ENCODE measurements around the gene ARFGEF2. TPM values are rescaled to one million over a fixed set of nuclear protein-coding genes. Genes with fewer than 3 reads are reported as not detected.

ARFGEF2 gene
- total RNA-seq, 2 donors from 2014 or later: 31.5 to 46.5 TPM

DNA sequence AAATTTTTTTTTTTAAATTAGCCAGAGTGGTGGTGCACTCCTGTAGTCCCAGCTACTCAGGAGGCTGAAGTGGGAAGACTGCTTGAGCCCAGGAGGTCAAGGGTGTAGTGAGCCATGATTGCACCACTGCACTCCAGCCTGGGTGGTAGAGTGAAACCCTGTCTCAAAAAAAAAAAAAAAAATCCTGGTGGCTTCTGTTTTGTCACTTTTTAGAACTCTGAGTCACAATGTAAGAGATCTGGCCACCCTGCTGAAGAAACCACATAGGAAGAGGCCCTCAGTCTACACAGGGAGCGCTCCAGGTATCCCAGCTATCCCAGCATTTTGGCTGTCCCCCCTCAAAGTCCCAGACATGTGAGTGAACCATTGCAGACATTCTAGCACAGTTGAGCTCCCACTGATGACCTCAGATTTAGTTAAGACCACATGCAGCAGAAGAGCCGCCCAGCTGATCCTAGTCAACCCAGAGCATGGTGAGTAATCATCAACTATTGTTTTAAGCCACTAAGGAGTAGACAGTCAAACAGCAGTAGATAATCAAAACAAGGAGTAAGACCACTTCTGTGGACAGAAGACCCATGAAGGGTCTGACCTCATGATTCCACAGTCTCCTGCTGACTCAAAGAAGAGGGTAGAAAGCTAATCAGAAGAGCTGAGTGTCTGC is 12.7 kb upstream of the ARFGEF2 start:
- Histone ChIP-seq H3K4me1 (peaks cover 0 to 5% of the 10 kb centered on the region in 2 donors), H3K27ac (no peak overlapping the region), H3K4me3 (no peak overlapping the region), H3K9me3 (peaks cover 0 to 9% of the 10 kb centered on the region in 2 donors), H3K36me3 (no peaks in the 10 kb centered on the region), H3K27me3 (no peaks in the 10 kb centered on the region)
- DNase-seq (ENCODE audit: low spot score): no peak
- TF ChIP-seq, protein P1, sequence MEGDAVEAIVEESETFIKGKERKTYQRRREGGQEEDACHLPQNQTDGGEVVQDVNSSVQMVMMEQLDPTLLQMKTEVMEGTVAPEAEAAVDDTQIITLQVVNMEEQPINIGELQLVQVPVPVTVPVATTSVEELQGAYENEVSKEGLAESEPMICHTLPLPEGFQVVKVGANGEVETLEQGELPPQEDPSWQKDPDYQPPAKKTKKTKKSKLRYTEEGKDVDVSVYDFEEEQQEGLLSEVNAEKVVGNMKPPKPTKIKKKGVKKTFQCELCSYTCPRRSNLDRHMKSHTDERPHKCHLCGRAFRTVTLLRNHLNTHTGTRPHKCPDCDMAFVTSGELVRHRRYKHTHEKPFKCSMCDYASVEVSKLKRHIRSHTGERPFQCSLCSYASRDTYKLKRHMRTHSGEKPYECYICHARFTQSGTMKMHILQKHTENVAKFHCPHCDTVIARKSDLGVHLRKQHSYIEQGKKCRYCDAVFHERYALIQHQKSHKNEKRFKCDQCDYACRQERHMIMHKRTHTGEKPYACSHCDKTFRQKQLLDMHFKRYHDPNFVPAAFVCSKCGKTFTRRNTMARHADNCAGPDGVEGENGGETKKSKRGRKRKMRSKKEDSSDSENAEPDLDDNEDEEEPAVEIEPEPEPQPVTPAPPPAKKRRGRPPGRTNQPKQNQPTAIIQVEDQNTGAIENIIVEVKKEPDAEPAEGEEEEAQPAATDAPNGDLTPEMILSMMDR (IDR thresholded peaks at IDR 0.05): no peak

DNA sequence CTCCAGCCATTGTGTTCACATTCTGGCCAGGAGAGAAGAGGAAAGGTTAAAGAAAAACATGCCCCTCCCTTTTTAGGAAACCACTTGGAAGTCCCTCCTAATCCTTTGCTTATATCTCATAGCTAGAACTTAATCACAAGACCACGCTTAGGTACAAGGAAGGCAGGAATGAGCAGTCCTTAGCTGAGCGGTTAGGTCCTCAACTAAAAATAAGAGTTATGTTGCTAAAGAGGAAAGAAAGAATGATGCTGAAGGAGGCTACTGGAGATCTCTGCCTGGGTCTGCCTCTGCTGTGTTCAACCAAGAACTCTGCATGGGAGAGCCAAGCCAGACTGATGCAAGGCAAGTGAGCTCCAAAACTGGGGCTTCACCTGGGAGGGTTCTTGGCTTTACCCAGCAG is 11.6 kb upstream of the ARFGEF2 start:
- H3K9me3 ChIP-seq: peaks cover 0 to 9% of the 10 kb centered on the region in 2 donors
- H3K27ac ChIP-seq: no peak overlapping the region
- no peaks in the 10 kb centered on the region for H3K4me1 ChIP-seq
- DNase-seq (ENCODE audit: low spot score): no peak
- no peak overlapping the region for H3K4me3 ChIP-seq
- TF ChIP-seq, protein P1 (IDR thresholded peaks at IDR 0.05): no peak
- H3K36me3 ChIP-seq: no peaks in the 10 kb centered on the region
- no peaks in the 10 kb centered on the region for H3K27me3 ChIP-seq

DNA sequence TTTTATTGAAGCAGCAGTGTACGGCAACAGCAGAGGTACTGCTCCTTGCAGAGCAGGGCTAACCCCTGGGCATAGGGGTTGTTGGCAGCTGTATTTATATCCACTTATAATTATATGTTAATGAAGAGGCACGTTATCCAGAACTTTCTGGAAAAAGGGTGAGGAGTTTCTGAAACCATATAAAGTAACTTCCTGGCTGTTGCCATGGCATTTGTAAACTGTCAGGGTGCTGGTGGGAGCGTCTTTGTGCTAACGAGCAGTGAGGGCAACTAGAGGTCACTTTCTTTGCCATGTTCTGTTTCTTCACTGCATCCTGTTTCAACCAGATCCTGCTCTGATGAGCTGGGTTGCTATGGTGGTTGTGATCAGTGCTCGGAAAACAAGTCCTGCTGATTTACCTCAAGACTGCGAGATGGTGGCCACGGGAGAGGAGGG is 11.1 kb upstream of the ARFGEF2 start:
- no peaks in the 10 kb centered on the region for H3K27me3 ChIP-seq
- H3K9me3 ChIP-seq: peaks cover 0 to 9% of the 10 kb centered on the region in 2 donors
- H3K4me1 ChIP-seq: no peaks in the 10 kb centered on the region
- no peaks in the 10 kb centered on the region for H3K36me3 ChIP-seq
- DNase-seq (ENCODE audit: low spot score): no peak
- TF ChIP-seq, protein P1 (IDR thresholded peaks at IDR 0.05): no peak
- no peak overlapping the region for H3K4me3 ChIP-seq
- H3K27ac ChIP-seq: no peak overlapping the region

DNA sequence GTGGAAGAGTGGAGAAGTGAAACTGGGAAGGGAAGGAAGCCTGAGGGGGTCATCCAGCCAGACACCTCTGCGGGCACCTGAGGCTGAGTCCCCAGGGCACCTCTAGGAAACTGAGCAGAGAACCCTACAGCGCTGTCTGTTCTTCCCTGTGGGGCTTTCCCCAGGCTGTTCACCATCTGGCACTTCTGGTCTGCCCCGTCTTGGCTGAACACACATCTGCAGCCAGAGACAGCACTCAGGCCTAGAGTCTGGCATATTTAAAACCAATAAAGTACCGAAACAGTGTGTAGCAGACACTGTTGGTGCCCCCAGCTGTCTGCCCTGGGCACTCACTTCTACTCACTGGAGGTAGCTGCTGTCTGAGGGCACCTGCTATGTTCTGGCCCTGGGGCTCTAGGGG is 9.4 kb upstream of the ARFGEF2 start:
- Histone ChIP-seq H3K9me3 (peaks cover 0 to 9% of the 10 kb centered on the region in 2 donors), H3K27ac (no peak overlapping the region), H3K27me3 (no peaks in the 10 kb centered on the region), H3K4me3 (no peak overlapping the region), H3K4me1 (no peaks in the 10 kb centered on the region), H3K36me3 (no peaks in the 10 kb centered on the region)
- TF ChIP-seq, protein P1 (IDR thresholded peaks at IDR 0.05): no peak
- DNase-seq (ENCODE audit: low spot score): no peak

DNA sequence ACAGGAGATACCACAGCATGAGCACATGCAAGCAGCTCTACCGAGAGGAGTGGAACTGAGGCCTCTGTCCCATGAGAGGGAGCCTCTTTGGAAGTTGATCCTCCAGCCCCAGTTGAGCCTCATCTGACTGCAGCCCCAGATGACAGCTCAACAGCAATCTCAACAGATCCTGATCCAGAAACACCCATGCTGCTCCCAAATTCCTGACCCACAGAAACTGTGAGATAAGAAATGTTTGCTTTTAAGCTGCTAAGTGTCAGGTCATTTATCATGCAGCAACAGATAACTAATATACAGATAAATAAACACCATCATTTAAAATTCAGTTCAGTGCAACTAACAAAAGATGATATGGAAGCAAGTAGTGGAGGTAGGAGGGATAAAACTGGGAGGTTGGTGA is 4.8 kb upstream of the ARFGEF2 start:
- H3K27ac ChIP-seq: no peak overlapping the region
- no peaks in the 10 kb centered on the region for H3K36me3 ChIP-seq
- H3K27me3 ChIP-seq: no peaks in the 10 kb centered on the region
- no peaks in the 10 kb centered on the region for H3K9me3 ChIP-seq
- H3K4me1 ChIP-seq: peaks cover 0 to 4% of the 10 kb centered on the region in 2 donors
- no peak for DNase-seq (ENCODE audit: low spot score)
- no peak overlapping the region for H3K4me3 ChIP-seq
- TF ChIP-seq, protein P1 (IDR thresholded peaks at IDR 0.05): no peak
